Measurements from ENCODE around the gene UBC. TPM values are rescaled to one million over a fixed set of nuclear protein-coding genes. Genes with fewer than 3 reads are reported as not detected.
"Not testable (repeated sequence)": the region's sequence is repeated elsewhere in the genome, so short reads cannot be mapped to it uniquely, and the experiment has no call there.

UBC gene
- total RNA-seq, 1 donor from 2014 or later = 1,235 TPM

- no peak for TF ChIP-seq CTCF (IDR thresholded peaks at IDR 0.05)
- Mint-ChIP-seq H3K4me1 (ENCODE audit: low read depth) (no peaks in the 10 kb centered on the region), H3K27ac (ENCODE audit: unreplicated experiment) (no peak overlapping the region), H3K4me3 (ENCODE audit: unreplicated experiment) (no peak overlapping the region), H3K27me3 (ENCODE audit: low read depth) (no peaks in the 10 kb centered on the region), H3K9me3 (ENCODE audit: low read depth) (no peaks in the 10 kb centered on the region), H3K36me3 (ENCODE audit: low read depth) (no peaks in the 10 kb centered on the region)
- DNase-seq (ENCODE audit: low spot score) = no peak
These were observed 33.3 kb downstream of the UBC start for GRCh38 chr12:124881123-124881522.

GRCh38 chr12:124880335-124880734, 34.1 kb downstream of the UBC start:
- not testable (repeated sequence) for H3K36me3 Mint-ChIP-seq (ENCODE audit: low read depth); H3K9me3 Mint-ChIP-seq (ENCODE audit: low read depth); H3K4me3 Mint-ChIP-seq (ENCODE audit: unreplicated experiment); H3K27me3 Mint-ChIP-seq (ENCODE audit: low read depth); H3K27ac Mint-ChIP-seq (ENCODE audit: unreplicated experiment); DNase-seq (ENCODE audit: low spot score); H3K4me1 Mint-ChIP-seq (ENCODE audit: low read depth)

DNA sequence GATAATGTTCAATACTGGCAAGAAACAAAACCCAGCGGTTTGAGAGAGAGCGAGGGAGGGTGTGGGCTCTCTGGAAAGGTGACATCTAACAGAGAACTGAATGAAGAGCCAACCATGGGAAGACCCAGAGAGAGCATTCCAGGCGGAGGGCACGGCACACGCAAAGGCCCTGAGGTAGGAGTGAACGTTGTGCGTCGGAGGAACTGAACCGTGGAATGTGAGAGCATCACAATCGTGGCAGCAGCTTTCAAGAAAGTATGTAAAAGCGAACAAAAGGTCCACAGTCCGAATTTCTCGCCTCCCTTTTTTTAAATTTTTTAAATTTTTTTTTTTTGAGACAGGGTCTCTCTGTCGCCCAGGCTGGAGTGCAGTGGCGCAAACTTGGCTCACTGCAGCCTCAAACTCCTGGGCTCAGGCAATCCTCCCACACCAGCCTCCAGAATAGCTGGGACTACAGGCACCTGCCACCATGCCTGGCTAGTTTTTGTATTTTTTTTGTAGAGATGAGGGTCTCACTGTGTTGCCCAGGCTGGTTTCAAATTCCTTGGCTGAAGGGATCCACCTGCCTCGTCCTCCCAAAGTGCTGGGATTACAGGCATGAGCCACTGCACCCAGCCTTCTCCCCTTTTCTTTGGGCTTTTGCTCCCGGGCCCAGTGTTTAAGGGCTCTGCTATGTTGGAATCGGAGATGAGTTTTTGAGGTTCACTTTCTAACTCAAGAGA, 35.5 kb downstream of the UBC start:
- Mint-ChIP-seq H3K27me3 (ENCODE audit: low read depth) (no peaks in the 10 kb centered on the region), H3K36me3 (ENCODE audit: low read depth) (no peaks in the 10 kb centered on the region), H3K27ac (ENCODE audit: unreplicated experiment) (no peak overlapping the region), H3K9me3 (ENCODE audit: low read depth) (no peaks in the 10 kb centered on the region), H3K4me3 (ENCODE audit: unreplicated experiment) (no peak overlapping the region), H3K4me1 (ENCODE audit: low read depth) (no peaks in the 10 kb centered on the region)
- no peak for DNase-seq (ENCODE audit: low spot score)
- no peak for TF ChIP-seq CTCF (IDR thresholded peaks at IDR 0.05)

DNA sequence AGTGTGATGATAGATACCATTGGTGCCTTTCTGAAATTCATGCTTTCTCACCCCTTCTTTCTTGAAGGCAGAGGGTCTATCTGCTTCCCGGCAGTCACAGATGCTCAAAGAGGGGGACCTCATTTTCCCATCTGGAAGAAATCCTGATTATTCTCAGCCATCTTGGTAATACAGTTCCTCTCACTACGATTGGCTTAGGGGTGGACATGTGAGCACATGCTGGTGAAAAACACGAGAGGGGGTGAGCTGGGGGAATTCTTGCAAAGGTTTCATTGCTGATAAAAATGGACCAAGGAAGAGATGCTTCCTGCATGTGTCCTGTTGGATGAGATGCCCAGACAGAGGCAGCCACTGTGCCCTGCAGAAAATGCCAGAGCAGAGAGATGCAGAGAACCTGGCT, 37.0 kb downstream of the UBC start:
- no peak for DNase-seq (ENCODE audit: low spot score)
- no peaks in the 10 kb centered on the region for H3K27me3 Mint-ChIP-seq (ENCODE audit: low read depth)
- no peak overlapping the region for H3K27ac Mint-ChIP-seq (ENCODE audit: unreplicated experiment)
- H3K4me3 Mint-ChIP-seq (ENCODE audit: unreplicated experiment) = no peak overlapping the region
- H3K4me1 Mint-ChIP-seq (ENCODE audit: low read depth) = no peaks in the 10 kb centered on the region
- H3K36me3 Mint-ChIP-seq (ENCODE audit: low read depth) = no peaks in the 10 kb centered on the region
- no peak for TF ChIP-seq CTCF (IDR thresholded peaks at IDR 0.05)
- H3K9me3 Mint-ChIP-seq (ENCODE audit: low read depth) = no peaks in the 10 kb centered on the region

GRCh38 chr12:124876171-124876570, 38.3 kb downstream of the UBC start:
- Mint-ChIP-seq H3K36me3 (ENCODE audit: low read depth) (no peaks in the 10 kb centered on the region), H3K9me3 (ENCODE audit: low read depth) (no peaks in the 10 kb centered on the region), H3K4me1 (ENCODE audit: low read depth) (no peaks in the 10 kb centered on the region), H3K27ac (ENCODE audit: unreplicated experiment) (no peak overlapping the region), H3K27me3 (ENCODE audit: low read depth) (no peaks in the 10 kb centered on the region), H3K4me3 (ENCODE audit: unreplicated experiment) (no peak overlapping the region)
- DNase-seq (ENCODE audit: low spot score) = no peak
- no peak for TF ChIP-seq CTCF (IDR thresholded peaks at IDR 0.05)

- no peak for DNase-seq (ENCODE audit: low spot score)
- H3K27ac Mint-ChIP-seq (ENCODE audit: unreplicated experiment) = no peak overlapping the region
- H3K4me3 Mint-ChIP-seq (ENCODE audit: unreplicated experiment) = no peak overlapping the region
- no peak for TF ChIP-seq CTCF (IDR thresholded peaks at IDR 0.05)
- no peaks in the 10 kb centered on the region for H3K9me3 Mint-ChIP-seq (ENCODE audit: low read depth)
- H3K4me1 Mint-ChIP-seq (ENCODE audit: low read depth) = no peaks in the 10 kb centered on the region
- H3K36me3 Mint-ChIP-seq (ENCODE audit: low read depth) = no peaks in the 10 kb centered on the region
- no peaks in the 10 kb centered on the region for H3K27me3 Mint-ChIP-seq (ENCODE audit: low read depth)
These were observed 38.7 kb downstream of the UBC start for GRCh38 chr12:124875803-124876132.

Measured in chondrocyte (in vitro differentiated cells).